Measurements from ENCODE around the gene ADAMTSL4. TPM values are rescaled to one million over a fixed set of nuclear protein-coding genes. Genes with fewer than 3 reads are reported as not detected.

Gene ADAMTSL4
- total RNA-seq, 3 donors from 2014 or later (not counting 1 experiment from before 2014, with no cell fraction given) = 1.7 to 2.9 (median 2.9) TPM

- H3K9me3 ChIP-seq (ENCODE audit: control insufficient read depth, insufficient read depth, low read length) = no peaks in the 10 kb centered on the region
- Mint-ChIP-seq H3K27ac (no peak overlapping the region), H3K9me3 (no peaks in the 10 kb centered on the region), H3K4me3 (no peak overlapping the region), H3K27me3 (ENCODE audit: low read depth in 2 of 2) (peaks cover 0 to 11% of the 10 kb centered on the region in 2 donors), H3K4me1 (peaks cover 0 to 4% of the 10 kb centered on the region in 2 donors), H3K36me3 (no peaks in the 10 kb centered on the region)
- intact Hi-C loops (cut with micrococcal nuclease) = no loop called here
- no peaks in the 10 kb centered on the region for H3K36me3 ChIP-seq (ENCODE audit: control insufficient read depth, insufficient read depth, low read length)
- no peak for TF ChIP-seq CTCF (IDR thresholded peaks at IDR 0.05)
- H3K27me3 ChIP-seq (ENCODE audit: control insufficient read depth, insufficient read depth, low read length) = no peaks in the 10 kb centered on the region
- H3K27ac ChIP-seq (ENCODE audit: low read length) = no peak overlapping the region
- no peak overlapping the region for H3K4me3 ChIP-seq (ENCODE audit: low read length)
- WGBS (ENCODE audit: insufficient coverage) = 92% methylated on average over 12 of the region's 13 CpGs
- DNase-seq = no peak
- no peak for ATAC-seq
- H3K4me1 ChIP-seq (ENCODE audit: control insufficient read depth, insufficient read depth, low read length) = peaks cover 4% of the 10 kb centered on the region
Measured at GRCh38 chr1:150543500-150544143, 5.6 kb upstream of the ADAMTSL4 start.

GRCh38 chr1:150544204-150544603 lies 5.0 kb upstream of the ADAMTSL4 start:
- no peak for TF ChIP-seq CTCF (IDR thresholded peaks at IDR 0.05)
- H3K4me3 Mint-ChIP-seq = no peak overlapping the region

GRCh38 chr1:150545486-150546032 lies 3.6 kb upstream of the ADAMTSL4 start:
- Mint-ChIP-seq H3K9me3 (no peaks in the 10 kb centered on the region), H3K27ac (no peak overlapping the region), H3K36me3 (no peaks in the 10 kb centered on the region), H3K4me3 (no peak overlapping the region), H3K27me3 (ENCODE audit: low read depth in 2 of 2) (peaks cover 0 to 15% of the 10 kb centered on the region in 2 donors), H3K4me1 (peaks cover 0 to 9% of the 10 kb centered on the region in 2 donors)
- Histone ChIP-seq H3K36me3 (ENCODE audit: control insufficient read depth, insufficient read depth, low read length) (no peaks in the 10 kb centered on the region), H3K4me3 (ENCODE audit: low read length) (no peak overlapping the region), H3K4me1 (ENCODE audit: control insufficient read depth, insufficient read depth, low read length) (peaks cover 16% of the 10 kb centered on the region), H3K27me3 (ENCODE audit: control insufficient read depth, insufficient read depth, low read length) (peaks cover 4% of the 10 kb centered on the region), H3K27ac (ENCODE audit: low read length) (no peak overlapping the region), H3K9me3 (ENCODE audit: control insufficient read depth, insufficient read depth, low read length) (no peaks in the 10 kb centered on the region)
- no peak for ATAC-seq
- no peak for DNase-seq
- intact Hi-C loops (cut with micrococcal nuclease) = no loop called here
- no peak for TF ChIP-seq CTCF (IDR thresholded peaks at IDR 0.05)
- WGBS (ENCODE audit: insufficient coverage) = 84% methylated on average over 2 of the region's 6 CpGs

More at GRCh38 chr1:150544204-150544603, 5.0 kb upstream of the ADAMTSL4 start:
- Mint-ChIP-seq H3K36me3 (no peaks in the 10 kb centered on the region), H3K27ac (no peak overlapping the region), H3K27me3 (ENCODE audit: low read depth in 2 of 2) (peaks cover 0 to 11% of the 10 kb centered on the region in 2 donors), H3K9me3 (no peaks in the 10 kb centered on the region), H3K4me1 (peaks cover 0 to 4% of the 10 kb centered on the region in 2 donors)
- no peak overlapping the region for H3K27ac ChIP-seq (ENCODE audit: low read length)
- ATAC-seq (no peak), DNase-seq (no peak)
- H3K9me3 ChIP-seq (ENCODE audit: control insufficient read depth, insufficient read depth, low read length) = no peaks in the 10 kb centered on the region
- no peaks in the 10 kb centered on the region for H3K36me3 ChIP-seq (ENCODE audit: control insufficient read depth, insufficient read depth, low read length)
- no CpG with 5 or more reads among the region's 3 CpGs for WGBS (ENCODE audit: insufficient coverage)
- intact Hi-C loops (cut with micrococcal nuclease) = no loop called here
- peaks cover 5% of the 10 kb centered on the region for H3K4me1 ChIP-seq (ENCODE audit: control insufficient read depth, insufficient read depth, low read length)
- no peaks in the 10 kb centered on the region for H3K27me3 ChIP-seq (ENCODE audit: control insufficient read depth, insufficient read depth, low read length)
- no peak overlapping the region for H3K4me3 ChIP-seq (ENCODE audit: low read length)
